Mesodermal cell (in vitro differentiated cells): Measurements from ENCODE around the gene DOCK1.
A peak's percentile ranks its signal among the peaks of the same experiment; 100 is the strongest.

Experiments
- H3K27ac ChIP-seq: 2 replicates; pipeline ENCODE4 v1.7.0; 2013; ENCODE audit warnings: mild to moderate bottlenecking, low read depth, low read length, moderate library complexity; ENCODE audit not compliant: severe bottlenecking
- H3K36me3 ChIP-seq: 2 replicates; pipeline ENCODE4 v1.7.1; 2013; ENCODE audit warnings: mild to moderate bottlenecking, low read length, moderate library complexity; ENCODE audit not compliant: control insufficient read depth, insufficient read depth
- H3K4me1 ChIP-seq: one replicate; pipeline ENCODE4 v1.7.1; 2013; ENCODE audit warnings: mild to moderate bottlenecking, low read length; ENCODE audit not compliant: insufficient read depth, control insufficient read depth, poor library complexity, severe bottlenecking
- H3K4me3 ChIP-seq: 2 replicates; pipeline ENCODE4 v1.7.0; 2013; ENCODE audit warnings: low read length, control low read depth, mild to moderate bottlenecking; ENCODE audit not compliant: insufficient read depth, poor library complexity, severe bottlenecking; ENCODE audit errors: extremely low read depth
- H3K9me3 ChIP-seq: 2 replicates; pipeline ENCODE4 v1.7.1; 2013; ENCODE audit warnings: mild to moderate bottlenecking, low read length, moderate library complexity; ENCODE audit not compliant: control insufficient read depth
- WGBS, 2 experiments: methylation state at CpG; one replicate each; pipeline ENCODE4 v1.1.5; 2013; ENCODE audit warnings: missing lambda C conversion rate in 2 of 2; ENCODE audit not compliant: insufficient coverage in 2 of 2; 5-methylcytosine and 5-hydroxymethylcytosine counted together

DOCK1 gene

GRCh38 chr10:126903656-126904360 lies 1.4 kb upstream of the DOCK1 start:
- Histone ChIP-seq H3K36me3 (peaks cover 32% of the 10 kb centered on the region), H3K4me3 (no peak overlapping the region), H3K9me3 (peaks cover 12% of the 10 kb centered on the region), H3K27ac (no peak overlapping the region), H3K4me1 (peaks cover 12% of the 10 kb centered on the region)
- 87 to 89% methylated on average over 12 of the region's 12 CpGs for WGBS, 2 experiments

DNA sequence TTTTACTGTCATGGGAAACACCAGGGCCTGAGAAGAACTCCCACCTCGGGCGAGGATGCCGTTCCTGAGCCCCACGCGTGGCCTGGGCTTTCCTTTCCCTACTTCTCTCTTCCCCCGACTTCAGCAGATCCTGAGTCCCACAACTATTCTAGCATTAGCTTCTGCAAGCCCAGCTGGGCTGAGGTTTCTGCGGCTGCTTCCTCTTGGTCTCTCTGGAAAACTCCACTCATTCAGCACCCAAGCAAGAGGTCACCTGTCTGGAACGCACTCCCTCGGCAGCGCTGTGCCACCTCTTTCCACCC lies 761 bp upstream of the DOCK1 start:
- Histone ChIP-seq H3K9me3 (peaks cover 7% of the 10 kb centered on the region), H3K4me1 (peaks cover 12% of the 10 kb centered on the region), H3K27ac (peak overlapping the region; percentile 67), H3K4me3 (peak overlapping the region; percentile 60), H3K36me3 (peaks cover 26% of the 10 kb centered on the region)
- 57 to 75% methylated on average over 10 of the region's 10 CpGs for WGBS, 2 experiments

GRCh38 chr10:126905776-126906703 lies 812 bp downstream of the DOCK1 start:
- Histone ChIP-seq H3K27ac (peak overlapping the region; percentile 82), H3K9me3 (no peaks in the 10 kb centered on the region), H3K36me3 (peaks cover 25% of the 10 kb centered on the region), H3K4me3 (peak overlapping the region; percentile 60), H3K4me1 (peaks cover 12% of the 10 kb centered on the region)
- 3 to 7% methylated on average over 60 to 75 of the region's 84 CpGs for WGBS, 2 experiments

- peak overlapping the region; percentile 60 for H3K4me3 ChIP-seq
- H3K4me1 ChIP-seq, result peaks cover 12% of the 10 kb centered on the region
- 86 to 90% methylated on average over 10 to 14 of the region's 14 CpGs for WGBS, 2 experiments
- H3K9me3 ChIP-seq, result peaks cover 3% of the 10 kb centered on the region
- peaks cover 32% of the 10 kb centered on the region for H3K36me3 ChIP-seq
- no peak overlapping the region for H3K27ac ChIP-seq
These were observed 1.6 kb downstream of the DOCK1 start for GRCh38 chr10:126906704-126907422.

DNA sequence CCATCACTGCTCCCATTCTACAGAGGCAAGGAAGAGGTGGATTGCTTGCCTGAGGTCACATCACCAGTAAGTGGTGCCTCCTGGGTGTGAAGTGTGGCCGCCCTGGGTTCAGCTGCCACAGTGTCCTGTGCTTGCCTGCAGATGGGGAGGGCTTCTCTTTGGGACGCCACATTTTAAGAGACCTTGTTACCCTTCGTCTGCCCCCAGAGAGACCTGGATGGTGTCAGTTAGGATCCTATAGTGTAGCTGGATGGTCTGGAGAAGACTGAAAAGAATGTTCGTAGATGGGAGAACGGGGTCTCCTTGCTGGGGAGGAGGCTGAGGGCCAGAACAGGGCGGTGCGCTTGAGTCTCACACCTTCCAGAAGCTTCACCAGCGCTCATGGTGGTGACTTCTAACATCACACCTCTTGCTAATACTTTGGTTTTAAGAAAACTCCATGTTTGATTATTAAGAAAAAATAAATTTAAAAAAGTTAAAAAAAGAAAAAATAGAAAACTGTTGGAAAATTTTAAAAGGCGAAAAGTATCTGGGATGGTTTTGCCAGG lies 2.3 kb downstream of the DOCK1 start:
- H3K27ac ChIP-seq, result no peak overlapping the region
- peaks cover 28% of the 10 kb centered on the region for H3K36me3 ChIP-seq
- peaks cover 3% of the 10 kb centered on the region for H3K9me3 ChIP-seq
- H3K4me3 ChIP-seq, result no peak overlapping the region
- WGBS, 2 experiments, result 96 to 100% methylated on average over 3 to 5 of the region's 9 CpGs
- peaks cover 12% of the 10 kb centered on the region for H3K4me1 ChIP-seq

DNA sequence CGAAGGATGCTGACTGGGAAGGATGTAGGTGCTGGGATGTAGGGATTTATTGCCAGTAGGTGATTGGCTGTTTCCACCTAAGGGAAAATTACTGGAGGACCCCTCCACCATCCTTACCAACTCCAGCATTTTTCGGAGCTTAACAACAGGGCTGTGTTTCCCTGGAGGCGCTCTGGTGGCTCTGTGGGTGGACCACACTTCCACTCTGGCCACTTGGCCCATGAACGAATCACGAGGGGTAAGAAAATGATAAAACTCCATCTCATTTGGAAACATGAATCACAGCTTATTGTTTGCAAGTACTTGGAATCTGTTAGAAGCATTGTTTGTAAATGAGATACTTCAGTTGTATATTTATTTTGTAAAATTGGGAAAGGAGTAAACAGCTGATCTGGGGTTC lies 3.0 kb downstream of the DOCK1 start:
- peaks cover 22% of the 10 kb centered on the region for H3K36me3 ChIP-seq
- WGBS, 2 experiments, result 94 to 100% methylated on average over 1 to 3 of the region's 5 CpGs

GRCh38 chr10:126908729-126909128 lies 3.5 kb downstream of the DOCK1 start:
- H3K27ac ChIP-seq, result no peak overlapping the region
- H3K9me3 ChIP-seq, result peaks cover 3% of the 10 kb centered on the region
- peaks cover 12% of the 10 kb centered on the region for H3K4me1 ChIP-seq
- H3K36me3 ChIP-seq, result peaks cover 21% of the 10 kb centered on the region
- H3K4me3 ChIP-seq, result no peak overlapping the region
- WGBS, 2 experiments, result 85 to 90% methylated on average over 2 to 4 of the region's 7 CpGs

More for the DNA sequence above, 3.0 kb downstream of the DOCK1 start:
- Histone ChIP-seq H3K9me3 (peaks cover 3% of the 10 kb centered on the region), H3K4me3 (no peak overlapping the region), H3K4me1 (peaks cover 12% of the 10 kb centered on the region), H3K27ac (no peak overlapping the region)

DNA sequence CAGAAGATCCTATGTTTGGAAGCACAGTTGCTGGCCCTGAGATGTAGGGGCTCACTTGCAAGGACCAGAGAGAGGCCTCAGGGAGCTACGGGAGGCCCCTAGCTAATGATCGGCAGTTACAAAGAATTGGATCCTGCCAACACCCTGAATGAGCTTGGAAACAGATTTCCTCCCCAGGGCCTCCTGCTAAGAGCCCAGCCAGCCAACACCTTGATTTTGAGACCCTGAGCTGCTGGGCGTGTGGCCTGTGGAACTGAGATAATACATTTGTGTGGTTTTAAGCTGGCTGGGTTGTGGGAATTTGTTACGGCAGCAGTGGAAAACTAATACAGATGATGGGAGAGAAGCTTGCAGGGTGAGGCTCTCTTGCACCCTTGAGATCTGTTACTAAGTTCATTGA lies 3.9 kb downstream of the DOCK1 start:
- peaks cover 19% of the 10 kb centered on the region for H3K36me3 ChIP-seq
- H3K4me3 ChIP-seq, result no peak overlapping the region
- no peak overlapping the region for H3K27ac ChIP-seq
- 83% methylated on average over 3 to 4 of the region's 4 CpGs for WGBS, 2 experiments
- peaks cover 11% of the 10 kb centered on the region for H3K4me1 ChIP-seq
- peaks cover 3% of the 10 kb centered on the region for H3K9me3 ChIP-seq

- Histone ChIP-seq H3K4me3 (no peak overlapping the region), H3K27ac (no peak overlapping the region), H3K36me3 (peaks cover 26% of the 10 kb centered on the region), H3K9me3 (peaks cover 3% of the 10 kb centered on the region), H3K4me1 (peaks cover 4% of the 10 kb centered on the region)
- WGBS, 2 experiments, result 100% methylated on average over 1 to 6 of the region's 7 CpGs
These were observed 5.0 kb downstream of the DOCK1 start for GRCh38 chr10:126910196-126910595.

DNA sequence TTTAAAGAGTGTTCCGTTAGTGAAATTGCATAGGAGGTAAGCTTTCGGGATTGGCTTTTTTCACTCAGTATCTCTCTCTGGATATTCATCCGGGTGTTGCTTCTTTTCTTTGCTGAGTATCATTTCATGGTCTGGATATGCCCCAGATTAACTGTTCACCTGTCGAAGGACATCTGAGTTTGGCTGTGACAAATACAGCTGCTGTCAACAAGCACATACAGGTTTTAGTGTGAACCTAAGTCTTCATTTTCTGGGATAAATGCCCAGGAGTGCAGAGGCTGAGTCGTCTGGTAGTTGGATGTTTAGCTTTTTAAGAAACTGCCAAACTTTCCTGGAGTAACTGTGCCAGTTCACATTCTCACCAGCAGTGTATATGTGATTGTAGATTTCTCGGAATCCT lies 5.6 kb downstream of the DOCK1 start:
- Histone ChIP-seq H3K27ac (no peak overlapping the region), H3K36me3 (peaks cover 27% of the 10 kb centered on the region), H3K4me3 (no peak overlapping the region), H3K9me3 (peaks cover 3% of the 10 kb centered on the region), H3K4me1 (peaks cover 4% of the 10 kb centered on the region)
- WGBS, 2 experiments, result 99 to 100% methylated on average over 2 to 6 of the region's 6 CpGs
